Ascending aorta (tissue), 2 donors: Measurements from ENCODE around the gene DCP1A. TPM values are rescaled to one million over a fixed set of nuclear protein-coding genes. Genes with fewer than 3 reads are reported as not detected.
"Not testable (repeated sequence)": the region's sequence is repeated elsewhere in the genome, so short reads cannot be mapped to it uniquely, and the experiment has no call there.

Source experiments
- DNase-seq, 2 donors: peaks; one replicate each; pipeline ENCODE4 v3.0.0-alpha.2; 2019; ENCODE audit warnings: low spot score in 2 of 2
- H3K27ac ChIP-seq, 2 donors: fragments of 200-600 bp; sonication (generic); one replicate each; pipeline ENCODE4 v1.5.1; 2016 to 2017; ENCODE audit warnings: mild to moderate bottlenecking in 1 of 2
- H3K27me3 ChIP-seq: fragments of 200-600 bp; sonication (generic); one replicate; pipeline ENCODE4 v1.5.1; 2017
- H3K36me3 ChIP-seq, 2 donors: fragments of 200-600 bp; sonication (generic); one replicate each; pipeline ENCODE4 v1.5.1; 2016
- H3K4me1 ChIP-seq, 2 donors: fragments of 200-600 bp; sonication (generic); one replicate each; pipeline ENCODE4 v1.5.1; 2016 to 2017; ENCODE audit warnings: mild to moderate bottlenecking in 1 of 2
- H3K4me3 ChIP-seq, 2 donors: fragments of 200-600 bp; sonication (generic); one replicate each; pipeline ENCODE4 v1.5.1; 2016 to 2017; ENCODE audit warnings: mild to moderate bottlenecking in 1 of 2
- H3K9me3 ChIP-seq, 2 donors: fragments of 200-600 bp; sonication (generic); one replicate each; pipeline ENCODE4 v1.5.1; 2016
- CTCF ChIP-seq, 3 experiments: fragments of 200-600 bp in 2 of 3; fragments of 450-650 bp in 1 of 3; sonication (generic) in 2 of 3; IDR thresholded peaks; one replicate each; pipeline ENCODE4 v1.5.1; 2016 to 2019; ENCODE audit warnings: antibody characterized with exemption in 3 of 3, mild to moderate bottlenecking in 1 of 3, moderate library complexity in 1 of 3
- intact Hi-C: fragments of 100-400 bp; cut with DNase I; formaldehyde crosslinking; loops from one replicate; pipeline ENCODE4 v1.15.1; 2023
- total RNA-seq: library from RNA; depleted of rRNA; stranded (reverse); fragments of >200 nt; gene quantifications from one replicate; pipeline ENCODE4 v1.1.0, GENCODE V29; 2016

The DCP1A gene
- total RNA-seq, 1 donor from 2014 or later, result 21.7 TPM

GRCh38 chr3:53311882-53312281, 35.5 kb downstream of the DCP1A start:
- H3K27me3 ChIP-seq, result no peaks in the 10 kb centered on the region
- no peaks in the 10 kb centered on the region for H3K9me3 ChIP-seq
- peaks cover 3 to 7% of the 10 kb centered on the region in 2 donors for H3K4me1 ChIP-seq
- intact Hi-C loops, result no loop called here
- peaks cover 32 to 53% of the 10 kb centered on the region in 2 donors for H3K36me3 ChIP-seq
- H3K4me3 ChIP-seq, result no peak overlapping the region
- no peak for TF ChIP-seq CTCF (IDR thresholded peaks at IDR 0.05)
- DNase-seq, result no peak
- no peak overlapping the region for H3K27ac ChIP-seq

- Histone ChIP-seq H3K27me3 (no peaks in the 10 kb centered on the region), H3K9me3 (no peaks in the 10 kb centered on the region), H3K27ac (peak overlapping the region in 1 of 2 donors; percentile 22), H3K4me1 (peaks cover 0 to 8% of the 10 kb centered on the region in 2 donors), H3K4me3 (no peak overlapping the region), H3K36me3 (peaks cover 37 to 42% of the 10 kb centered on the region in 2 donors)
- intact Hi-C loops, result loop anchor here (5.0 kb wide), 1 partner anchor 43 kb away; the partner anchor contains the start of gene DCP1A
- no peak for TF ChIP-seq CTCF (IDR thresholded peaks at IDR 0.05)
- no peak for DNase-seq
Observed at GRCh38 chr3:53303957-53304356, 43.4 kb downstream of the DCP1A start.

GRCh38 chr3:53303549-53303948, 43.8 kb downstream of the DCP1A start:
- DNase-seq, result no peak
- no peak overlapping the region for H3K4me3 ChIP-seq
- TF ChIP-seq CTCF (IDR thresholded peaks at IDR 0.05), result no peak
- no peaks in the 10 kb centered on the region for H3K9me3 ChIP-seq
- intact Hi-C loops, result loop anchor here (5.0 kb wide), 1 partner anchor 44 kb away; the partner anchor contains the start of gene DCP1A
- peak overlapping the region in 1 of 2 donors; percentile 22 for H3K27ac ChIP-seq
- H3K27me3 ChIP-seq, result no peaks in the 10 kb centered on the region
- H3K36me3 ChIP-seq, result peaks cover 34 to 42% of the 10 kb centered on the region in 2 donors
- H3K4me1 ChIP-seq, result peaks cover 0 to 8% of the 10 kb centered on the region in 2 donors

GRCh38 chr3:53300826-53301225, 46.5 kb downstream of the DCP1A start:
- H3K36me3 ChIP-seq, result peaks cover 33 to 34% of the 10 kb centered on the region in 2 donors
- DNase-seq, result no peak

GRCh38 chr3:53299611-53300023, 47.7 kb downstream of the DCP1A start:
- not testable (repeated sequence) for H3K27me3 ChIP-seq, H3K4me1 ChIP-seq, H3K9me3 ChIP-seq, H3K4me3 ChIP-seq, DNase-seq
- intact Hi-C loops, result loop anchor here (1.0 to 5.0 kb wide), 2 partner anchors 48 to 411 kb away; partner anchors contain the start of gene DCP1A
- TF ChIP-seq CTCF (IDR thresholded peaks at IDR 0.05), result peak; percentile 78 to 85 (median 81)
- peaks cover 33 to 34% of the 10 kb centered on the region in 2 donors for H3K36me3 ChIP-seq
- H3K27ac ChIP-seq, result peak overlapping the region in 1 of 2 donors; percentile 54

More at GRCh38 chr3:53300826-53301225, 46.5 kb downstream of the DCP1A start:
- H3K4me3 ChIP-seq, result no peak overlapping the region
- peaks cover 0 to 8% of the 10 kb centered on the region in 2 donors for H3K4me1 ChIP-seq
- no peaks in the 10 kb centered on the region for H3K27me3 ChIP-seq
- intact Hi-C loops, result loop anchor here (5.0 kb wide), 1 partner anchor 46 kb away; the partner anchor contains the start of gene DCP1A
- H3K9me3 ChIP-seq, result no peaks in the 10 kb centered on the region
- H3K27ac ChIP-seq, result no peak overlapping the region
- no peak for TF ChIP-seq CTCF (IDR thresholded peaks at IDR 0.05)
